GM18511 (cell line): ENCODE data around the gene SHC2.
"Not testable (repeated sequence)": the region's sequence is repeated elsewhere in the genome, so short reads cannot be mapped to it uniquely, and the experiment has no call there.

Experiments used
- ATAC-seq: cut with Tn5 transposase; IDR thresholded peaks from one replicate; pipeline ENCODE4 v1.9.1; 2021; ENCODE audit warnings: mild to moderate bottlenecking, moderate library complexity; ENCODE audit not compliant: unreplicated experiment

The SHC2 gene

DNA sequence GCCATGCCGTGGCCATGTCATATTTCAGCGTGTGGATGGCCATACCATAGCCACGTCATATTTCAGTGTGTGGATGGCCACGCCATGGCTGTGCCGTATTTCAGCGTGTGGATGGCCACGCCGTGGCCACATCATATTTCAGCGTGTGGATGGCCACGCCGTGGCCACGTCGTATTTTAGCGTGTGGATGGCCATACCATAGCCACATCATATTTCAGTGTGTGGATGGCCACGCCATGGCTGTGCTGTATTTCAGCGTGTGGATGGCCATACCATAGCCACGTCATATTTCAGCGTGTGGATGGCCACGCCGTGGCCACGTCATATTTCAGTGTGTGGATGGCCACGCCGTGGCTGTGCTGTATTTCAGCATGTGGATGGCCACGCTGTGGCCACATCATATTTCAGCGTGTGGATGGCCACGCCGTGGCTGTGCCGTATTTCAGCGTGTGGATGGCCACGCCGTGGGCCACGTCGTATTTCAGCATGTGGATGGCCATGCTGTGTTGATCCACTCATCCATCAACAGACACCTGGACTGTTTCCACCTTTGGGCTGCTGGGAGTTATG lies 9.8 kb downstream of the SHC2 start:
- ATAC-seq, result not testable (repeated sequence)

DNA sequence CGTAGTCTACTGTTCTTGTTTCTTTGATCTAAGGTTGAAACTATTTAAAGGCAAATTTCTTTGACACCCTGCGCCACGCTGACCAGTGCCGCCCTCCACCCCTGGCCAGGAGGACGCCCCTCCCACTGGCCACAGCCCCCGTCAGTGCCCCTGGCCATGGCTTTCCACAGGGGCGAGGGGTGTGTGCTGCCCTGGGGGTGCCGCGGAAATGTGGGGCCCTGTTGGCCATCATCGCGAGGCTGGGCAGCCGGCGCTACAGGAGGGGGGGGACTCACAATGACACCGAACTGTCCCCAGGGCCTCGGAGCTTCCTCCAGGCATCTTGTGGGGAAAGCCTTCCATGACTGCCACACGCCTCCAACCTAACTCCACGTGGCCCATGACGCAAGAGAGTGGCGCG lies 10.9 kb downstream of the SHC2 start:
- ATAC-seq, result no peak

DNA sequence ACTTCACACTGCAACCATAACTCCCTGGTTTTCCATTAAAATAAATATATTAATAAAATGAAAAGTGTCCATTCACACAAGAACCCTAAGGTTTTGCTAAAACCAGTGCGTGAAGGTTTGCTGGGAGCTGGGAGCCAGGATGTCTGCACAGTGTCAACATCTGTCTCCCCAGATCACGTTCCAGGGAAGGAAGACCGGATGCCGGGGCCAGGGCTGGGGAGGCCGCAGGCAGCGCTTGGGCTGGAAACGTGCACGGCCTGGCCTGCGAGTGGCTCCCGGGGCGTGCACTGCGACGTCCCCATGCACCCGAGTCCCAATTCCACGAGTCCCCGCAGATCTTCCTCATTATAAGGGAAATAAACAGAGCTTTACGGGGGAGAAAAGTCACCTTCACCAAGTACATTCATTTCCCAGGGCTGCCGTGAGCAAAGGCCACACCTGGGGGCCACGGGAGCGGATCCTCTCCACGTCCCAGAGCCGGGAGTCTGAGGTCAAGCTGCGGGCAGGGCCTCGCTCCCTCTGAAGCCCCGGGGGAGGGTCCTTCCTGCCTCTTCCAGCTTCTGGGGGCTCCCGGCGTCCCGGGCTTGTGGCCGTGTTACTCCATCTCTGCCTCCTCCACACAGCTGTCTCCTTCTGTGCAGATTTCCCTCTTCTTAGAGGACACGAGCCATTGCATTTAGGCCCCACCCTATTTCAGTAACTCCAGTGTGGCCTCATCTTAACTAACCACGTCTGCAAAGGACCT lies 12.8 kb downstream of the SHC2 start:
- ATAC-seq, result no peak

DNA sequence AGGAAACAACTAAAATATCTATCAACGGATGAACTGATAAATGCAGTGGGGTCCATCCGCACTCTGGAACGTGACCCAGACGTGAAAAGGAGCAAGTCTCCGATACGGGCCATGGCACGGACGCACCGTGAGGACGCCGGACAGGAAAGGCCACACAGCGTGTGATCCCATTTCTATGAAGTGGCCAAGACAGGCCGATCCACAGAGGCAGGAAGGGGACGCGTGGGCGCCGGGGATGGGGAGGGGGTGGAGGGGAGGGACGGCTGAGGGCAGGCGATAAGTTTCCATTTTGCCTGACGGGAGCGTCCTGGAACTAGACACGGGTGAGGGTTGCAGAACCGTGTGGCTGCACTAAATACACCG lies 13.8 kb downstream of the SHC2 start:
- ATAC-seq, result no peak

- ATAC-seq, result no peak
These were observed 16.1 kb downstream of the SHC2 start for GRCh38 chr19:444677-445210.

- ATAC-seq, result no peak
These were observed 17.8 kb downstream of the SHC2 start for GRCh38 chr19:443005-443404.

DNA sequence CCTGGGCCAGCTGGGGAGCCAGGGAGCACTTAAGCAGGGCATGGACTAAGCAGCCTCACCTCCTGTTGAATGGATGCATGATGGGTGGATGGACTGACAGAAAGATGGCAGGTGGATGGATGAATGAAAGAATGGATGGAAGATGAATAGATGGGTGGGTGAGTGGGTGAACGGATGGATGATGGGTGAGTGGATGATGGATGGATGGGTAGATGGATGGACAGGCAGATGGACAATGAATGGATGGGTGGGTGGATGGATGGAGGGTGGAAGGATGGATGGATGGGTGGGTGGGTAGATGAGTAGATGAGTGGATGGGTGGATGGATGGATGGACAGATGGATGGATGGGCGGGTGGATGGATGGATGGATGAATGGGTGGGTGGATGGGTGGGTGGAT lies 18.7 kb downstream of the SHC2 start:
- ATAC-seq, result no peak

- no peak for ATAC-seq
These were observed 19.5 kb downstream of the SHC2 start for GRCh38 chr19:441213-441836.

- ATAC-seq, result no peak
These were observed 20.2 kb downstream of the SHC2 start for GRCh38 chr19:440391-441212.

DNA sequence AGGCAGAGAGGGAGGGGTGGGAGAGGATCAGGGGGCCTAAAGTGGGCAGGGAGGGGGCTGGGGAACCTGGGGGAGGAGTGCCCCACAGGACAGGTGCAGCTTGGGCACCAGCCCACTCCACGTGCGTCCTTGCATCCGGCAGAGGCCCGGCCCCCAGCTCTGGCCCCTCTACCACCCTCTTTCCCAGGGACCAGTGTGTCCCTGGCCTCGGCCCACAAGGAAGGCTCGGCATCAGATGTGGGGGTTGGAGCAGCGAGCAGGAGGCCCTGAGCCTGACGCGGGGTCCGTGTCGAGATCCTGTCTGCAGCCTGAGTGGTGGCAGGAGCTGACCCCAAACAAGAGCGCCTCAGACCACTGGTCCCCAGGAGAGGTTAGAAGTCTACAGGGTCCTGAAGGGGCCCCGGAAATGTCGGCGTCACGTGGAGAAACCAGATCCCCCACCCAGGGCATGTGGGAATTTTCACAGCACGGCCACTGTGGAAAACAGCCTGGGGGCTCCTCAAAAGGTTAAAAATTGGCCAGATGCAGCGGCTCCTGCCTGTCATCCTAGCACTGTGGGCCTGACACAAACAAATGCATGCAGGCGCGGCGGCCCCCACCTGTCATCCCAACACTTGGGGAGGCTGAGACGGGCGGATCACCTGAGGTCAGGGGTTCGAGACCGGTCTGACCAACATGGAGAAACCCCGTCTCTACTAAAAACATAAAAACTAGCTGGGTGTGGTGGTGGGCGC lies 21.5 kb downstream of the SHC2 start:
- no peak for ATAC-seq

GRCh38 chr19:438416-438958 lies 22.3 kb downstream of the SHC2 start:
- no peak for ATAC-seq

DNA sequence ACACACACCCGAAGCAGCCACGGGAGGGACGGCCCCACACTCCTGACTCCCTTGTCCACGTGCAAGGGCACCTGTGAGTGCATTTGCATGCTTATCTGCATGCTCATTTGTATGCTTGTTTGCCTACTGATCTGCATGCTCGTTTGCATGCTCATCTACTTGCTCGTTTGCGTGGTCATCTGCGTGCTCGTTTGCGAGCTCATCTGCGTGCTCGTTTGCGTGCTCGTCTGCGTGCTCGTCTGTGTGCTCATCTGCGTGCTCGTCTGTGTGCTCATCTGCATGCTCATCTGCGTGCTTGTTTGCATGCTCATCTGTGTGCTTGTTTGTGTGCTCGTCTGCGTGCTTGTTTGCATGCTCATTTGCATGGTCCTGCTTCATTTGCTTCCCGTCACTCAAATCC lies 23.8 kb downstream of the SHC2 start:
- ATAC-seq, result no peak

DNA sequence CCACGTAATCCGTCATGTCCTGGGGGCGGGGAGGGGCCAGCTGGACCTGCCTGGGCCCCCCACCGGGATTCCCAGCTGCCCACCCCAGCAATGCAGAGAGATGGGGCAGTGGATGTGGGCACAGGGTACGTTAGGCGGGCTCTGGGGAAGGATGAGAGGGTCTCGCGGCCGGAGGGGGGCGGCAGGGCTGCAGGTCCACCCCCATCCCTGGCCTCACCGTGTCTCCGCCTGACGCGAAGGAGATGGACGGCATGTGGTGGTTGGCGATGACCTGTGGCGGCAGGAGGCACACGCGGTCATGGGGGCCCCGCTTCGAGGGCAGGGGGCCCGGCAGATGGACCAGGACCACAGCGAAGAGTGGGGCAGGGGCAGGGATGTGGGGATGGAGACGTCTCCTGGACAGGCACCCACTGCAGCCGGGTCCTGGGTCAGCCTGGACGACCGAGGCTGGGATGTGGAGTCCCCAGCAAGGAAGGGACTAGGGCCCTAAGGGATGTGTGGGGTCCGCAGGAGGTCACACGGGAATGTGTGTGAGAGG lies 24.4 kb downstream of the SHC2 start:
- no peak for ATAC-seq

DNA sequence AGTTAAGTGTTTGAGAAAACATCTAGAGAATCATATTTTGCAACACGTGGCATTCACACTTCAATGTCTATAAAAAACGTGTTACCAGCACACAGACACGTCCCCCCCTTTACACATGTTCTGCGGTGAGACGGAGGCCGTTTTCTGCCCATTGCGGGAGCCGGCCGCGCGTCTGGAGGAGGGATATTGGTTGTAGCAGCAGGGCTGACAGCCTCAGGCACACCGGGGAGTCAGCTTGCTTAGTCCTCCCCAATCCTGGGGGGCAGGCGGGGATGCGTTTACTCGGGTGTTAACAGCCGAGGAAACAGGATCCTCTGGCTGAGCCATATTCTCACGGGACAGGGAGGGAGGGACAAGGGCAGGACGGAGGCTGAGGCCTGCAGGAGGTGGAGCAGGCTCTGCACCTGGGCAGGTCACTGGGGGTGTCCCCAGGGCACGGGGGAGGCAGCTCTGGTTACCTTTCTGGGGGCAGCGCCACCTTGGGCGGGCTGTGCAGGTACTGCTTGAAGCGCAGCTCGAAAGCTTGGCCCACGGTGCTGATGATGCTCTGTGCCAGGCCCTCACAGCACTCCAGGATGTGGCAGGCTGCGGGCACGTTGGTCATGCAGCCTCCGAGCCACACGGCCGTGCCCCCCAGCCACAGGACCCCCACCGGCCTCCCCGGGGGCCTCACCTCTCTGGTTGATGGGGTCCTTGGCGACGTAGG lies 25.0 kb downstream of the SHC2 start:
- ATAC-seq, result no peak

DNA sequence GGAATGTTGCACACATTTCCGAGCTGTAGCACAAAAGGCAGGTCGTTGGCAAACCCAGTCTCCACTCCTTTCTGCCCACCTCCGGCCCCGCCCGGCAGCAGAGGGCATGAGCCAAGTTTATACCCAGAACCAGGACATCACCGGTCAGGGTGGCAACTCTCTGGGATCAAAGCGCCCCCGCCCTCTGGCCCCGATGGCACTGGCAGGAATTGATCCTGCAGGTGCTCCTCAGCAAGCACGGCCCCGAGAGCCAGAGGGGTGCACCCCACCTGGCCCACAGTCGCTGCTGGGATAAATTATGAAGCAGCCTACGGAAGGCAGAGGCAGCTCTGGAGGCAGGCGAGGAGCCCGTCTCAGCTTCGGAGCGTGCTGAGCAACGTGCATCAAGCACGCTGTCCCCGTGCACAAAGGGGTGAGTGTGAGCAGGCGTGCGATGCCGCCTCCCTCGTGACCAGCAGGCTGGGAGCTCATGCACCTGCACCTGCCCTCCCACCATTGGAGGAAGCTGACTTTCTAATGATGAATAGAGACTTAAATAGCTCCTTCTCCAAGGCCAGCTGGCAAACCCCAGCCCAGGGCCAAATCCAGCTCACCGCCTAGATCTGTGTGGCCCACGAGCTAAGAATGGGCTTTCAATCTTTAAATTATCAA lies 25.7 kb downstream of the SHC2 start:
- ATAC-seq, result no peak

GRCh38 chr19:434152-434960 lies 26.5 kb downstream of the SHC2 start:
- ATAC-seq, result no peak

GRCh38 chr19:430701-431100 lies 30.1 kb downstream of the SHC2 start:
- no peak for ATAC-seq

GRCh38 chr19:428149-428548 lies 32.7 kb downstream of the SHC2 start:
- no peak for ATAC-seq
